GM19455 (cell line): ENCODE results near the gene TLR6.

Experiments
- ATAC-seq: cut with Tn5 transposase; IDR thresholded peaks from one replicate; pipeline ENCODE4 v1.9.1; 2021; ENCODE audit not compliant: unreplicated experiment

Gene TLR6

GRCh38 chr4:38868059-38868960, 11.7 kb upstream of the TLR6 start:
- ATAC-seq: peak; percentile 40

GRCh38 chr4:38867478-38868058, 11.0 kb upstream of the TLR6 start, which contains the start of gene FAM114A1:
TSS of gene FAM114A1 (plus strand) at chr4:38867806. CDS start at chr4:38878079, 10,273 bp downstream.
- ATAC-seq: peak; percentile 93

DNA sequence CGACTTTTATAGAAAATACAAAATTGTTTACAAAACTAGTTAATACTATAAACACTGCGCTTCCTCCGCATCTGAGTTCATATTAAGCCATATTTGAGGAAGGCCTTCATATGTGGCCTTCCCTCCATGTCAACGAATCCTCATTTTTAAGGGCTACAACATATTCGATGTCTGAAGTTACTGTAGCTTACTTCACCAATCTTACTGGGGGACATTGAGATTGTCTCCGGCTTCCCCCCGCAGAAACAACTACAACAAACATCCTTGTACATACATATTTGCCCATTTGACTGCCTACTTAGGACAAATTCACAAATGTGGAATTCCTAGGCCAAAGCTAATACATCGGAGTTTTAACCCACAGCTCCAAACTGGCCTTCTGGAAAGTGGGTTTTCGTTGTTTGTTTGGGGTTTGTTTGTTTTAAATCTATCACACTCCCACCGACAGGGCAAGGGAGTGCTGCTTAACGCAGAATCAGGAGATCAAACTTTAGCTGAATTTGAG, 10.4 kb upstream of the TLR6 start:
- ATAC-seq: peak; percentile 19

DNA sequence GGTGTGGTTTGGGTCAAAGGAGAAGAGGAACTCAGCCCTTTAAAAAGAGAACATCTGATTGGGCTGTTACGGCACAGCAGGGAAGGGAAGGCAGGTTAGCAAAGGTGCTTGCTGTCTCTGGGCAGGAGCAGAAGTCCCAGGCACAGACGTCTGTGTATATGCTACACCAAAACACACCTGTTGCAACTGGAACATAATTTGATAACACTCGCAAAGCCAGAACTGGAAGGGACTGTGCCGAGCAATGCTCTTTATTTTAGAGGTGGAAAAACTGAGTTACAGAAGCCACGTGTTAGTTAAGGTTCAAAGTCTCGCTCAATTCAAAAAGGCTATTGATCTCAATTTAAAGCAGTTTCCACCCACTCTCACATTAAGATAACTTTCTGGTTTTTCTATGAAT, 8.8 kb upstream of the TLR6 start:
- ATAC-seq: no peak

DNA sequence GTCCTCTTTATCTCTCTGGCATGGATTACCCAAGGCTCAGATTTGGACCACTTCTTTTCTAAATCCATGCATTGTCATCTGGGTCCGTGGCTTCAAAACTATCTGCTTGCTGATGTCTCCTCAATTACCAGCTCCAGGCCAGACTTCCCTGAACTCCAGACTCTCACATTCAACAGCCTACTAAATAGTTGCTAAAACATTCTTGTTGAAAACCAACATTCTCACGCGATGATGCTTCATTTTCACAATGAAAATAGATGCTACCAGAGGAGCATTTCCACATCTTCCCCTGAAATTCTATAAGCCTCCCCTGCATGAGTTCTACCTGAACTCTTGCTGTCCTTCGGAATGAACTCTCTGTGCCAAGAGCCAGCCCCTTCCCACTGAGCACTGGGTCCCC, 5.2 kb upstream of the TLR6 start:
- no peak for ATAC-seq

DNA sequence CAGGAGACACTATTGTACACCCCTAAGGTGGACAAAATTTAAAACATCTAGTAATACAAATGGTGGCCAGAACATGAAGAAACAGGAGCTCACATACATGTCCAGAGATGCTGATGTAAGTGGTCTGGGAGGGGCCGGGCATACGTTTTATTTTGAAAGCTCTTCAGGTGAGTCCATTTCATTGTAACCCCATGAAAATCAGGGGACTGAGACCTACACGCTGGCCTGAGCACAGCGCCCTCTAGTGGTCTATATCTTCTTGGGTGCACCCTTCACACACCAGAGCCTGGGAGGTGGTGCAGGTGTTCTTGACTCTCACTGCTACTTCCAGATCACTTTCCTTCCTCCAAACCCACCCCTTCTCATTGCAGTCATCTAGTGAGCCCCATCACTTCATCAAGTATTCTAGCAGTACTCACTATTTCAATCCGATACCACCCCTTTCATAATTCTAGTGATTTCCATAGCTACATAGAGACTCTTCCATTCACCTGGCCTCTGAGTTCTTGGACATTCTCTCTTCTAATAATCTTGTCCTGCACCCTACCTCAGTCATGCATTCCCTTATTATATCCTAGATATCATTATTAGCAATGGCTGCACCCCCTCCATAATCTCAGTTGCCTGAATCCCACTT, 4.3 kb upstream of the TLR6 start:
- ATAC-seq: peak; percentile 47

DNA sequence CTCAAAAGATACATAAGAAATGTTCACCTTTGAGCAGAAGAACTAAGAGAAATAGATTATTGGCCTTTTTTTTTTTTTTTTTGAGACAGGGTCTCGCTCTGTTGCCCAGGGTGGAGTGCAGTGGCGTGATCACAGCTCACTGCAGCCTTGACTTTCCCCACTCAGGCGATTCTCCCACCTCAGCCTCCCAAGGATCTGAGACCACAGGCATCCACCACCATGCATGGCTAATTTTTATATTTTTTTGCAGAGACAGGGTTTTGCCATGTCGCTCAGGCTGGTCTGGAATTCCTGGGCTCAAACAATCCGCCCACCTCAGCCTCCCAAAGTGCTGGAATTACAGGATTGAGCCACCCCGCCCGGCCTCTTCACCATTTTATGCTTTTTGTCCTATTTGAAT, 2.9 kb upstream of the TLR6 start:
- ATAC-seq: no peak

DNA sequence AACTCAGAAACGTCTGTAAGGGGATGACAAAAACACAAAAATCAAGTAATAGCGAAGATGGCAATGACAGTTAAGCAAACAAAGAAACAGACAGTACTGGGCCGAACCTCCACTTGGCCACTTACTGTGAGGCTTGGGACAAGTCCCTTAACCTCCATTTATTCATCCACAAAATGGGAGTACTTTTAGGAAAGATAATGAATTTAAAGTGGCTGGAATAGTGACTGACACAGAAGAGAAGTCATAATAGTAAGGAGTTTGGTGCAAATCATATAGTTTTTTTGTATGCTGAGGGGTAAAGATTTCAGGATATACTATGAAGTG, 1.4 kb upstream of the TLR6 start:
- no peak for ATAC-seq

- ATAC-seq: peak; percentile 57
Measured at GRCh38 chr4:38857354-38858096, 908 bp upstream of the TLR6 start.

- no peak for ATAC-seq
Measured at GRCh38 chr4:38856046-38856445, 571 bp downstream of the TLR6 start.

GRCh38 chr4:38855466-38855865, 1.2 kb downstream of the TLR6 start:
- no peak for ATAC-seq

GRCh38 chr4:38846015-38846414, 10.6 kb downstream of the TLR6 start:
- ATAC-seq: no peak

DNA sequence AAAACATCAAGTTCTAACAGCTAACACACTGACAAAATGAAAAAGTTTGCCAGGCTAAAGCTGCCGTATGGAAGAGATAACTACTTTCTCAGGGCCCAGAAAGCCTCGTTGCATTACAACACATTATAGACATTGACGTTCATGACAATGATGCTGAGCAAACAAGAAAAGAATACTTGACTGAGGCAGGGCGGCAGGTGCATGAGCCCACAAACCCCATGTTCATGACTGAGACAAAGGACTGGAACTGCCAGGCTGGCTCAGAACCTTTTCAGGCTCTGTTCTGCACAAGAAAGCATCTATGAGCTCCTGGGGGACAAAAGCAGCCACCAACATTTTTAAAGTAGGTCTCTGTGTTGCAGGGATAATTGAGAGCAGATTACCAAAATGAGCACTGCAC, 13.6 kb downstream of the TLR6 start:
- ATAC-seq: no peak

- no peak for ATAC-seq
Measured at GRCh38 chr4:38837849-38838248, 18.8 kb downstream of the TLR6 start.

GRCh38 chr4:38837334-38837733, 19.3 kb downstream of the TLR6 start:
- no peak for ATAC-seq

DNA sequence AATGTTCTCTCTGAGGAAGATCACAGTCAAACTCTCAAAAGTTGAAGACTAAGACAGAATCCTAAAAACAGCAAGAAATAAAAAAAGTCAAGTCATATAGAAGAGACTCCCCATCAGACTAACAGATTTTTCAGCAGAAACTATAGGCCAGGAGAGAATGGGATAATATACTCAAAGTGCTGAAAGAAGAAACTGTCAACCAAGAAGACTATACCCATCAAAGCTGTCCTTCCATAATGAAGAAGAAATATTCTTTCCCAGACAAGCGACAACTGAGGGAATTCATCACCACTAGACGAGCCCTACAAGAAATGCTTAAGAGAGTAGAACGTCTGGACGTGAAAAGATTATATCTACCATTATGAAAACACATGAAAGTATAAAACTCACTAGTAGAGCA, 22.0 kb downstream of the TLR6 start:
- no peak for ATAC-seq

GRCh38 chr4:38832624-38833528, 23.7 kb downstream of the TLR6 start:
- no peak for ATAC-seq

DNA sequence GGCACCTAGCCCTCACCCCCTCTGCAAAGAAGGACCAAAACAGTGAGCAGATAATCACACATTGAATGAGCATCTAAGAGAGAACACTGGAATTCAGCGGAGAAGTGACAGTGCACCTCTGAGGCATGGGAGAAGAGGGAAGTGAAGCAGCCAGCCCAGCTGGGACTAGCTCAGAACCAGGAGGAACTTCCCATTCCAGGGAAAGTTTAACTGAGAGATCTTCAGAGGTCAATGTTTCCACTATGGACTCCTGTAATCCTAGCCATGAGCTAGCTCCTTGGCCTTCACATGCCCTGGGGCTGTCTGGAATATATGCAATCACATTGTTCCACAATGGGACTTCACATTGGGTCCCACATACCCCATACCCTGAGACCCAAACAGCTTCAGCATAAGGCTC, 24.4 kb downstream of the TLR6 start:
- no peak for ATAC-seq

DNA sequence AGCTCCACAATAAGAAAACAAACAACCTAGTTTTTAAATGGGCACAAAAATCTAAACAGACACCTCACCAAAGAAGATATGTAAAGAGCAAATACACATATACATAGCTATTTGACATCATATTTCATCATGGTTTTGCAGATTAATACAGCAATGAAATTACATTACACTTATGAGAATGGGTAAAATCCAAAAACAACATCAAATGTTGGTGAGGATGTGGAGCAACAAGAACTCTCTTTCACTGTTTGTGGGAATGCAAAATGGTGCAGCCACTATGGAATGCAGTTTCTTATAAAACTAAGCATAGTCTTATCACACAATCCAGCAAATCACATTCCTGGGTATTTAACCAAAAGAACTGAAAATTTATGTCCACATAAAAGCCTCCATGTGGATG, 25.0 kb downstream of the TLR6 start:
- ATAC-seq: no peak

DNA sequence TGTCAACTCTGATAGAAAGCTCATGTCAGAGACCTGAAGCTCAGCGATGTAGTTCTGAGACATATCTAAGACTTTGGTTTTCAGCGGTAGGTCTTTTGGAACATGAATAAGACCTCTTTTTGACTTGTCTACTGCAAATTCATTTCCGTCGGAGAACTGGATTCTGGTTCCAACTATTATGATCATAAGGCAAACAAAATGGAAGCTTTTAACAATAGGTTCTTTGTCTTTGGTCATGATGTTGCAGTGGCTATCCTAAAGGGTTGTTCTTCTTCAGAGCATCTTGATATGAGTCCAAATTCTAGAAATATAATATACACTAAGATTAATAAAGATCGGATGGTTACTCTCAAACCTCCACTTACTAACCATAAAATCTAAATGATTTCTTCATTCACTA, 27.4 kb downstream of the TLR6 start:
- ATAC-seq: no peak
